ENCODE results near the gene AP4S1.
"Not testable (repeated sequence)": the region's sequence is repeated elsewhere in the genome, so short reads cannot be mapped to it uniquely, and the experiment has no call there.

Gene AP4S1

GRCh38 chr14:31043379-31043778, 17.9 kb downstream of the AP4S1 start:
- H3K4me3 ChIP-seq (ENCODE audit: low read length): no peak overlapping the region
- no peak for DNase-seq (ENCODE audit: low read depth, low spot score)
- H3K36me3 ChIP-seq (ENCODE audit: control insufficient read depth, insufficient read depth, low read length): no peaks in the 10 kb centered on the region
- no peaks in the 10 kb centered on the region for H3K27me3 ChIP-seq (ENCODE audit: control insufficient read depth, insufficient read depth, low read length)
- H3K4me1 ChIP-seq (ENCODE audit: control insufficient read depth, insufficient read depth, low read length): no peaks in the 10 kb centered on the region
- H3K27ac ChIP-seq (ENCODE audit: low read length): no peak overlapping the region
- WGBS (ENCODE audit: insufficient coverage, insufficient read length): no CpG with 5 or more reads among the region's 3 CpGs
- no peaks in the 10 kb centered on the region for H3K9me3 ChIP-seq (ENCODE audit: control insufficient read depth, insufficient read depth, low read length)

- Histone ChIP-seq H3K4me1 (ENCODE audit: control insufficient read depth, insufficient read depth, low read length) (no peaks in the 10 kb centered on the region), H3K4me3 (ENCODE audit: low read length) (no peak overlapping the region), H3K36me3 (ENCODE audit: control insufficient read depth, insufficient read depth, low read length) (no peaks in the 10 kb centered on the region), H3K27ac (ENCODE audit: low read length) (no peak overlapping the region), H3K9me3 (ENCODE audit: control insufficient read depth, insufficient read depth, low read length) (no peaks in the 10 kb centered on the region), H3K27me3 (ENCODE audit: control insufficient read depth, insufficient read depth, low read length) (no peaks in the 10 kb centered on the region)
- WGBS (ENCODE audit: insufficient coverage, insufficient read length): no CpG with 5 or more reads among the region's 8 CpGs
- DNase-seq (ENCODE audit: low read depth, low spot score): no peak
Measured at GRCh38 chr14:31045501-31046080, 20.1 kb downstream of the AP4S1 start.

- no peak for DNase-seq (ENCODE audit: low read depth, low spot score)
- Histone ChIP-seq H3K27ac (ENCODE audit: low read length) (no peak overlapping the region), H3K4me3 (ENCODE audit: low read length) (no peak overlapping the region), H3K9me3 (ENCODE audit: control insufficient read depth, insufficient read depth, low read length) (no peaks in the 10 kb centered on the region), H3K36me3 (ENCODE audit: control insufficient read depth, insufficient read depth, low read length) (no peaks in the 10 kb centered on the region), H3K27me3 (ENCODE audit: control insufficient read depth, insufficient read depth, low read length) (no peaks in the 10 kb centered on the region), H3K4me1 (ENCODE audit: control insufficient read depth, insufficient read depth, low read length) (no peaks in the 10 kb centered on the region)
- WGBS (ENCODE audit: insufficient coverage, insufficient read length): no CpG with 5 or more reads among the region's 10 CpGs
Measured at GRCh38 chr14:31047503-31047902, 22.1 kb downstream of the AP4S1 start.

GRCh38 chr14:31051023-31051422, 25.6 kb downstream of the AP4S1 start:
- no CpG with 5 or more reads among the region's 7 CpGs for WGBS (ENCODE audit: insufficient coverage, insufficient read length)
- Histone ChIP-seq H3K4me1 (ENCODE audit: control insufficient read depth, insufficient read depth, low read length) (no peaks in the 10 kb centered on the region), H3K9me3 (ENCODE audit: control insufficient read depth, insufficient read depth, low read length) (no peaks in the 10 kb centered on the region), H3K27ac (ENCODE audit: low read length) (no peak overlapping the region), H3K36me3 (ENCODE audit: control insufficient read depth, insufficient read depth, low read length) (no peaks in the 10 kb centered on the region), H3K4me3 (ENCODE audit: low read length) (no peak overlapping the region), H3K27me3 (ENCODE audit: control insufficient read depth, insufficient read depth, low read length) (no peaks in the 10 kb centered on the region)
- DNase-seq (ENCODE audit: low read depth, low spot score): no peak

GRCh38 chr14:31051511-31051910, 26.1 kb downstream of the AP4S1 start:
- Histone ChIP-seq H3K36me3 (ENCODE audit: control insufficient read depth, insufficient read depth, low read length) (no peaks in the 10 kb centered on the region), H3K9me3 (ENCODE audit: control insufficient read depth, insufficient read depth, low read length) (no peaks in the 10 kb centered on the region), H3K4me1 (ENCODE audit: control insufficient read depth, insufficient read depth, low read length) (no peaks in the 10 kb centered on the region), H3K27me3 (ENCODE audit: control insufficient read depth, insufficient read depth, low read length) (no peaks in the 10 kb centered on the region), H3K4me3 (ENCODE audit: low read length) (no peak overlapping the region), H3K27ac (ENCODE audit: low read length) (no peak overlapping the region)
- DNase-seq (ENCODE audit: low read depth, low spot score): no peak
- no CpG with 5 or more reads among the region's 4 CpGs for WGBS (ENCODE audit: insufficient coverage, insufficient read length)

- no CpG with 5 or more reads among the region's 9 CpGs for WGBS (ENCODE audit: insufficient coverage, insufficient read length)
- H3K9me3 ChIP-seq (ENCODE audit: control insufficient read depth, insufficient read depth, low read length); H3K27ac ChIP-seq (ENCODE audit: low read length): not testable (repeated sequence)
Measured at GRCh38 chr14:31052905-31053586, 27.6 kb downstream of the AP4S1 start.

GRCh38 chr14:31057035-31057434, 31.6 kb downstream of the AP4S1 start:
- H3K27ac ChIP-seq (ENCODE audit: low read length): no peak overlapping the region
- H3K4me3 ChIP-seq (ENCODE audit: low read length): no peak overlapping the region
- no peaks in the 10 kb centered on the region for H3K36me3 ChIP-seq (ENCODE audit: control insufficient read depth, insufficient read depth, low read length)
- DNase-seq (ENCODE audit: low read depth, low spot score): no peak
- peaks cover 3% of the 10 kb centered on the region; the same call in 1 of the 2 replicates for H3K4me1 ChIP-seq (ENCODE audit: control insufficient read depth, insufficient read depth, low read length)
- no peaks in the 10 kb centered on the region for H3K27me3 ChIP-seq (ENCODE audit: control insufficient read depth, insufficient read depth, low read length)
- H3K9me3 ChIP-seq (ENCODE audit: control insufficient read depth, insufficient read depth, low read length): no peaks in the 10 kb centered on the region
- no CpG with 5 or more reads among the region's 1 CpG for WGBS (ENCODE audit: insufficient coverage, insufficient read length)

More at GRCh38 chr14:31052905-31053586, 27.6 kb downstream of the AP4S1 start:
- not testable (repeated sequence) for H3K36me3 ChIP-seq (ENCODE audit: control insufficient read depth, insufficient read depth, low read length); H3K27me3 ChIP-seq (ENCODE audit: control insufficient read depth, insufficient read depth, low read length); DNase-seq (ENCODE audit: low read depth, low spot score); H3K4me3 ChIP-seq (ENCODE audit: low read length); H3K4me1 ChIP-seq (ENCODE audit: control insufficient read depth, insufficient read depth, low read length)

GRCh38 chr14:31057701-31058364, 32.4 kb downstream of the AP4S1 start:
- Histone ChIP-seq H3K27ac (ENCODE audit: low read length) (no peak overlapping the region), H3K4me1 (ENCODE audit: control insufficient read depth, insufficient read depth, low read length) (peaks cover 3% of the 10 kb centered on the region; the same call in 1 of the 2 replicates), H3K9me3 (ENCODE audit: control insufficient read depth, insufficient read depth, low read length) (no peaks in the 10 kb centered on the region; the same call in 1 of the 2 replicates), H3K36me3 (ENCODE audit: control insufficient read depth, insufficient read depth, low read length) (no peaks in the 10 kb centered on the region), H3K27me3 (ENCODE audit: control insufficient read depth, insufficient read depth, low read length) (no peaks in the 10 kb centered on the region), H3K4me3 (ENCODE audit: low read length) (no peak overlapping the region)
- DNase-seq (ENCODE audit: low read depth, low spot score): no peak
- WGBS (ENCODE audit: insufficient coverage, insufficient read length): no CpG with 5 or more reads among the region's 12 CpGs

- no peak overlapping the region for H3K4me3 ChIP-seq (ENCODE audit: low read length)
- no peaks in the 10 kb centered on the region; the same call in 1 of the 2 replicates for H3K9me3 ChIP-seq (ENCODE audit: control insufficient read depth, insufficient read depth, low read length)
- H3K27ac ChIP-seq (ENCODE audit: low read length): no peak overlapping the region
- H3K4me1 ChIP-seq (ENCODE audit: control insufficient read depth, insufficient read depth, low read length): peaks cover 3% of the 10 kb centered on the region; the same call in 1 of the 2 replicates
- H3K36me3 ChIP-seq (ENCODE audit: control insufficient read depth, insufficient read depth, low read length): no peaks in the 10 kb centered on the region
- no peaks in the 10 kb centered on the region for H3K27me3 ChIP-seq (ENCODE audit: control insufficient read depth, insufficient read depth, low read length)
- no CpG with 5 or more reads among the region's 1 CpG for WGBS (ENCODE audit: insufficient coverage, insufficient read length)
- DNase-seq (ENCODE audit: low read depth, low spot score): no peak
Measured at GRCh38 chr14:31059152-31059924, 33.9 kb downstream of the AP4S1 start.

- no peak overlapping the region for H3K27ac ChIP-seq (ENCODE audit: low read length)
- peaks cover 3% of the 10 kb centered on the region; the same call in 1 of the 2 replicates for H3K4me1 ChIP-seq (ENCODE audit: control insufficient read depth, insufficient read depth, low read length)
- H3K4me3 ChIP-seq (ENCODE audit: low read length): no peak overlapping the region
- H3K9me3 ChIP-seq (ENCODE audit: control insufficient read depth, insufficient read depth, low read length): no peaks in the 10 kb centered on the region; the same call in 1 of the 2 replicates
- no peak for DNase-seq (ENCODE audit: low read depth, low spot score)
- no peaks in the 10 kb centered on the region for H3K27me3 ChIP-seq (ENCODE audit: control insufficient read depth, insufficient read depth, low read length)
- WGBS (ENCODE audit: insufficient coverage, insufficient read length): no CpG with 5 or more reads among the region's 6 CpGs
- H3K36me3 ChIP-seq (ENCODE audit: control insufficient read depth, insufficient read depth, low read length): no peaks in the 10 kb centered on the region
Measured at GRCh38 chr14:31060253-31060875, 34.9 kb downstream of the AP4S1 start.

All from iPS DF 6.9 (cell line).